H4 (cell line): ENCODE results near the gene ZC3H10. TPM values are rescaled to one million over a fixed set of nuclear protein-coding genes. Genes with fewer than 3 reads are reported as not detected.
"Not testable (repeated sequence)": the region's sequence is repeated elsewhere in the genome, so short reads cannot be mapped to it uniquely, and the experiment has no call there.

Experiments
- DNase-seq: peaks from one replicate; pipeline ENCODE4 v3.0.0-alpha.2; 2015; ENCODE audit warnings: low spot score
- total RNA-seq: library from RNA; depleted of rRNA; stranded (reverse); fragments of >200 nt; shearing (Covaris generic); gene quantifications from 2 replicates; pipeline ENCODE4 v1.2.3, GENCODE V29; 2014

Gene ZC3H10
- total RNA-seq, 1 experiment from 2014 or later: 1.9 TPM

- DNase-seq: no peak
These were observed 14.9 kb upstream of the ZC3H10 start for GRCh38 chr12:56103066-56103711.

GRCh38 chr12:56103823-56104108 is 14.3 kb upstream of the ZC3H10 start:
- DNase-seq: no peak

GRCh38 chr12:56104109-56104814 is 13.8 kb upstream of the ZC3H10 start, which contains the start of gene PA2G4:
Gene PA2G4 (plus strand): TSS chr12:56104559. CDS start chr12:56104738, 179 bp downstream.
- DNase-seq: peak; percentile 98

GRCh38 chr12:56104815-56105608 is 13.1 kb upstream of the ZC3H10 start:
- DNase-seq: no peak

- no peak for DNase-seq
These were observed 12.5 kb upstream of the ZC3H10 start for GRCh38 chr12:56105609-56105902.

GRCh38 chr12:56107242-56107641 is 10.8 kb upstream of the ZC3H10 start:
- no peak for DNase-seq

GRCh38 chr12:56110571-56110970 is 7.5 kb upstream of the ZC3H10 start:
- DNase-seq: no peak

- no peak for DNase-seq
These were observed 4.0 kb upstream of the ZC3H10 start for GRCh38 chr12:56114084-56114483.

GRCh38 chr12:56115329-56115728 is 2.7 kb upstream of the ZC3H10 start:
- no peak for DNase-seq

- peak; percentile 86 for DNase-seq
These were observed 1.6 kb upstream of the ZC3H10 start, which contains the start of gene RPL41 for GRCh38 chr12:56116267-56117081. Gene RPL41 (plus strand): TSS chr12:56116633.

GRCh38 chr12:56117082-56117706 is 872 bp upstream of the ZC3H10 start:
- not testable (repeated sequence) for DNase-seq

- DNase-seq: no peak
These were observed 757 bp downstream of the ZC3H10 start for GRCh38 chr12:56118688-56119357.

GRCh38 chr12:56119361-56119796 is 1.3 kb downstream of the ZC3H10 start:
- DNase-seq: peak; percentile 91

- no peak for DNase-seq
These were observed 2.2 kb downstream of the ZC3H10 start for GRCh38 chr12:56120158-56120846.

GRCh38 chr12:56121204-56121870 is 3.3 kb downstream of the ZC3H10 start:
- DNase-seq: no peak

GRCh38 chr12:56122637-56123036 is 4.6 kb downstream of the ZC3H10 start:
- no peak for DNase-seq

GRCh38 chr12:56124133-56124532 is 6.1 kb downstream of the ZC3H10 start:
- DNase-seq: no peak

- no peak for DNase-seq
These were observed 8.7 kb downstream of the ZC3H10 start for GRCh38 chr12:56126732-56127239.

- no peak for DNase-seq
These were observed 9.4 kb downstream of the ZC3H10 start for GRCh38 chr12:56127485-56127887.
